DND-41 (cell line): ENCODE data around the gene EQTN.

Experiments
- EZH2 ChIP-seq: IDR thresholded peaks from 3 replicates; pipeline ENCODE4 v1.6.1; 2012; ENCODE audit warnings: borderline replicate concordance, low read depth, mild to moderate bottlenecking, moderate library complexity, low read length, inconsistent platforms; ENCODE audit not compliant: severe bottlenecking
- TF ChIP-seq, protein P1 (sequence below): IDR thresholded peaks from 2 replicates; pipeline ENCODE4 v1.5.1; 2012; ENCODE audit warnings: borderline replicate concordance, low read length, moderate library complexity, mild to moderate bottlenecking; ENCODE audit not compliant: poor library complexity, severe bottlenecking; ENCODE audit errors: extremely low read depth

DNA sequence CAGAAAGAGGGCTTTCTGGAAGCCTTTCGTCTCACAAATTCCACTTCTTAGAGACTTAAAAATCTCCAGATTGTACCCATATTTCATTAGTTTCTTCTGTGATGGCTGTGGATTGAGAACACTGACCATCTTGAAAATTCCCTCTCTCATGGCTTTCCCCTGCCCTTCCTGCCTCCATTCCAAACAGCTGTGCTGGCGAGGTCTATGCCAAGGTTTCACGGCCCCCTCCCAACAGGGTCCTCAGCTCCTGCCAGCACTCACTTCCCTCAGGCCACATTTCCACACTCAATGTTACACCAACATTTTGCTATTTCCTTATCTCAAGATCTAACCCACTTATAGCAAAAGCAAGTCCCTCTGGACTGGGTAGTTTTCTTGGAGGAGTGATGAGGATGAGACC, 40.3 kb upstream of the EQTN start:
- TF ChIP-seq, protein P1, sequence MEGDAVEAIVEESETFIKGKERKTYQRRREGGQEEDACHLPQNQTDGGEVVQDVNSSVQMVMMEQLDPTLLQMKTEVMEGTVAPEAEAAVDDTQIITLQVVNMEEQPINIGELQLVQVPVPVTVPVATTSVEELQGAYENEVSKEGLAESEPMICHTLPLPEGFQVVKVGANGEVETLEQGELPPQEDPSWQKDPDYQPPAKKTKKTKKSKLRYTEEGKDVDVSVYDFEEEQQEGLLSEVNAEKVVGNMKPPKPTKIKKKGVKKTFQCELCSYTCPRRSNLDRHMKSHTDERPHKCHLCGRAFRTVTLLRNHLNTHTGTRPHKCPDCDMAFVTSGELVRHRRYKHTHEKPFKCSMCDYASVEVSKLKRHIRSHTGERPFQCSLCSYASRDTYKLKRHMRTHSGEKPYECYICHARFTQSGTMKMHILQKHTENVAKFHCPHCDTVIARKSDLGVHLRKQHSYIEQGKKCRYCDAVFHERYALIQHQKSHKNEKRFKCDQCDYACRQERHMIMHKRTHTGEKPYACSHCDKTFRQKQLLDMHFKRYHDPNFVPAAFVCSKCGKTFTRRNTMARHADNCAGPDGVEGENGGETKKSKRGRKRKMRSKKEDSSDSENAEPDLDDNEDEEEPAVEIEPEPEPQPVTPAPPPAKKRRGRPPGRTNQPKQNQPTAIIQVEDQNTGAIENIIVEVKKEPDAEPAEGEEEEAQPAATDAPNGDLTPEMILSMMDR, result no peak
- TF ChIP-seq EZH2, result no peak
